HG03108 (cell line): ENCODE results near the gene GTF2H1.
"Not testable (repeated sequence)": the region's sequence is repeated elsewhere in the genome, so short reads cannot be mapped to it uniquely, and the experiment has no call there.

Source experiments
- ATAC-seq: cut with Tn5 transposase; IDR thresholded peaks from one replicate; pipeline ENCODE4 v1.9.1; 2021; ENCODE audit warnings: moderate library complexity; ENCODE audit not compliant: unreplicated experiment

GTF2H1 gene

GRCh38 chr11:18317551-18317950 lies 4.8 kb upstream of the GTF2H1 start:
- no peak for ATAC-seq

- no peak for ATAC-seq
Measured at GRCh38 chr11:18319914-18320313, 2.5 kb upstream of the GTF2H1 start.

GRCh38 chr11:18320617-18321016 lies 1.8 kb upstream of the GTF2H1 start:
- no peak for ATAC-seq

GRCh38 chr11:18321578-18321968 lies 794 bp upstream of the GTF2H1 start:
- ATAC-seq: no peak

- no peak for ATAC-seq
Measured at GRCh38 chr11:18322818-18323570, 627 bp downstream of the GTF2H1 start.

GRCh38 chr11:18323881-18324280 lies 1.5 kb downstream of the GTF2H1 start:
- not testable (repeated sequence) for ATAC-seq

GRCh38 chr11:18324381-18324780 lies 2.0 kb downstream of the GTF2H1 start:
- no peak for ATAC-seq

- ATAC-seq: peak; percentile 51
Measured at GRCh38 chr11:18329196-18329870, 7.0 kb downstream of the GTF2H1 start.

GRCh38 chr11:18330921-18331320 lies 8.6 kb downstream of the GTF2H1 start:
- ATAC-seq: no peak

GRCh38 chr11:18332302-18332701 lies 9.9 kb downstream of the GTF2H1 start:
- ATAC-seq: no peak

GRCh38 chr11:18332891-18333290 lies 10.5 kb downstream of the GTF2H1 start:
- no peak for ATAC-seq

- no peak for ATAC-seq
Measured at GRCh38 chr11:18347471-18348125, 25.2 kb downstream of the GTF2H1 start.

GRCh38 chr11:18352581-18352980 lies 30.2 kb downstream of the GTF2H1 start:
- no peak for ATAC-seq

GRCh38 chr11:18358646-18359045 lies 36.3 kb downstream of the GTF2H1 start:
- no peak for ATAC-seq

GRCh38 chr11:18361154-18361553 lies 38.8 kb downstream of the GTF2H1 start:
- ATAC-seq: no peak

- no peak for ATAC-seq
Measured at GRCh38 chr11:18364495-18365073, 42.2 kb downstream of the GTF2H1 start.

- ATAC-seq: no peak
Measured at GRCh38 chr11:18365741-18366140, 43.4 kb downstream of the GTF2H1 start.

GRCh38 chr11:18366286-18366685 lies 43.9 kb downstream of the GTF2H1 start:
- ATAC-seq: no peak

- ATAC-seq: no peak
Measured at GRCh38 chr11:18367431-18367830, 45.1 kb downstream of the GTF2H1 start.

GRCh38 chr11:18368221-18368620 lies 45.9 kb downstream of the GTF2H1 start:
- ATAC-seq: no peak

- ATAC-seq: no peak
Measured at GRCh38 chr11:18369398-18369797, 47.0 kb downstream of the GTF2H1 start.

GRCh38 chr11:18371279-18371678 lies 48.9 kb downstream of the GTF2H1 start:
- no peak for ATAC-seq
